HG03342 (cell line): ENCODE measurements around the gene GEN1.
A peak's percentile ranks its signal among the peaks of the same experiment; 100 is the strongest.

Experiments
- ATAC-seq: cut with Tn5 transposase; IDR thresholded peaks from one replicate; pipeline ENCODE4 v1.9.1; 2021; ENCODE audit warnings: mild to moderate bottlenecking, moderate library complexity; ENCODE audit not compliant: unreplicated experiment

GEN1 gene

GRCh38 chr2:17753803-17754663, at the start of gene GEN1, which contains the start of gene SMC6:
Gene GEN1 (plus strand): TSS chr2:17754138. CDS start chr2:17759944, 5,806 bp downstream.
Gene SMC6 (minus strand): TSS chr2:17753810. CDS start chr2:17745946, 7,864 bp downstream.
- ATAC-seq: peak; percentile 70

- no peak for ATAC-seq
Observed at GRCh38 chr2:17706845-17707244, 47.1 kb upstream of the GEN1 start.

- no peak for ATAC-seq
Observed at GRCh38 chr2:17708501-17708900, 45.4 kb upstream of the GEN1 start.

GRCh38 chr2:17709897-17710296, 44.0 kb upstream of the GEN1 start:
- no peak for ATAC-seq

- no peak for ATAC-seq
Observed at GRCh38 chr2:17710547-17711248, 43.2 kb upstream of the GEN1 start.

GRCh38 chr2:17713291-17713690, 40.6 kb upstream of the GEN1 start:
- ATAC-seq: no peak

GRCh38 chr2:17717666-17718065, 36.3 kb upstream of the GEN1 start:
- no peak for ATAC-seq

GRCh38 chr2:17718689-17719088, 35.2 kb upstream of the GEN1 start:
- no peak for ATAC-seq

- ATAC-seq: peak; percentile 82
Observed at GRCh38 chr2:17719562-17720371, 34.2 kb upstream of the GEN1 start.

- no peak for ATAC-seq
Observed at GRCh38 chr2:17728210-17728609, 25.7 kb upstream of the GEN1 start.

- no peak for ATAC-seq
Observed at GRCh38 chr2:17729880-17730279, 24.1 kb upstream of the GEN1 start.

- ATAC-seq: no peak
Observed at GRCh38 chr2:17733599-17733998, 20.3 kb upstream of the GEN1 start.

- ATAC-seq: no peak
Observed at GRCh38 chr2:17735864-17736263, 18.1 kb upstream of the GEN1 start.

- no peak for ATAC-seq
Observed at GRCh38 chr2:17736989-17737388, 16.9 kb upstream of the GEN1 start.

- ATAC-seq: no peak
Observed at GRCh38 chr2:17740203-17740602, 13.7 kb upstream of the GEN1 start.

- ATAC-seq: no peak
Observed at GRCh38 chr2:17747684-17748452, 6.1 kb upstream of the GEN1 start.

- no peak for ATAC-seq
Observed at GRCh38 chr2:17748745-17749144, 5.2 kb upstream of the GEN1 start.

GRCh38 chr2:17749753-17750438, 4.0 kb upstream of the GEN1 start:
- peak; percentile 27 for ATAC-seq

GRCh38 chr2:17752246-17752645, 1.7 kb upstream of the GEN1 start:
- ATAC-seq: no peak
